HUDEP-2 (cell line): ENCODE measurements around the gene MRPS23.

ENCODE experiments used
- DNase-seq, 76 experiments: peaks; one replicate each; lab custom pipeline; 2025; ENCODE audit not compliant: unreplicated experiment in 76 of 76; lab: John Stamatoyannopoulos, UW

Gene MRPS23

GRCh38 chr17:57806167-57806830, 43.5 kb downstream of the MRPS23 start:
- DNase-seq = no peak

DNA sequence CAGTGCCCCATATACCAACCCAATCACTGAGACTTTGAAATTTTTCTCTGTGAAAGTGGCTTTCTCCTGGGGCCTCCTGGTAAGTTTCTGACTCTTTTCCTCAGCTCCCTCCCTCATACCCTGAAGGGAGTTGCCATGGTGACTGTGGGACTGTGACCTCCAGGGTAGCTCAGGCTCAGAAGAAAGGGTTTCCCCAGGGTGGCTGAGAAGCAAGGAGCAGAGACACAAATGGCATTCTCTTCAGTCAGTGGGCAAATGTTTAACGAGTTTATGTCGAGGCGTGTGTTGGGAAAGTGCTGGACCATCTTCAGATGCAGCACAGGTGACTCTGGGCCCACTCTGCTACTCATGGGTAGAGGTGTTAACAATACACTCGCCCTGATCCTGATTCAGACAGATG, 46.8 kb downstream of the MRPS23 start:
- DNase-seq = no peak

DNA sequence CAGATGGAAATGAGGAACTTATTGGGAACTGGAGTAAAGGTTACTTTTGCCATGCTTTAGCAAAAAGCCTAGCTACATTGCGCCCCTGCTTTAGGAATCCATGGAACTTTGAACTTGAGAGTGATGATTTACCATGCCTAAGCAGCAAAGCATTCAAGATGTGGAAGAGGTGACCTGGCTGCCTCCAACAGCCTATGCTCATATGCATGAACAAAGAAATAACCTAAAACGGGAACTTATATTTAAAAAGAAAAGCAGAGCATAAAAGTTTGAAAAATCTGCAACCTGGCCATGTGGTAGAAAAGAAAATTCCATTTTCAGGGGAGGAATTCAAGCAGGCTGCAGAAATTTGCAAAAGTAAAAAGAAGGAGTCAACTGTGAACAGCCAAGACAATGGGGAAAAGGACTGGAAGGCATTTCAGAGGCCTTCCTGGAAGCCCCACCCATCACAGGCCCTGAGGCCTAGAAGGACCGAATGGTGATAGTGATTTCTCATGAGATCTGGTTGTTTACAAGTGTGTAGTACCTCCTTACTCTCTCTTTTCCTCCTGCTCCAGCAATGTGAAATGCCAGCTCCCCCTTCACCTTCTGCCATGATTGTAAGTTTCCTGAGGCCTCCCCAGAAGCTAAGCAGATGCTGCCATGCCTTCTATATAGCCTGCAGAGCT, 48.7 kb downstream of the MRPS23 start:
- no peak for DNase-seq

- DNase-seq = no peak
These were observed 55.0 kb downstream of the MRPS23 start for GRCh38 chr17:57794841-57795240.

- DNase-seq = no peak
These were observed 61.1 kb downstream of the MRPS23 start for GRCh38 chr17:57788725-57789124.

DNA sequence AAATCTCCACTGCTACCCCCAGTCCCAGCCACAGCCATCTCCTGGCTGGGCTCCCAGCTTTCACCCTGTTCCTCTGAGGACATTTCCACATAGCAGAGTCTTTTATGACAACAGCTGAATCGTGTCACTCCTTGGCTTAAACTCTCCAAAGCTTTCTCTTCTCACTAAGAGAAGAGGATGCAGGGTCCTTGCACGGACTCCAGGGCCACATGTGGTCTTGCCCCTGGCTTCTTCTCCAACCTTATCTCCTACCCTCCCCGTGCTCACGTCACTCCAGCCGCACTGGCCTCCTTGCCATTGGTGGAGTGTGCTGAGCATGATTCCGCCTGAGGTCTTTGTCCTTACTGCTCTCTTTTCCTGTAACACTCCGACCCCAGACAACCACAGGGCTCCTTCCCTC, 64.8 kb downstream of the MRPS23 start:
- DNase-seq = no peak
